GM21619 (cell line): ENCODE measurements around the gene FAM110D.

Experiments used
- ATAC-seq: cut with Tn5 transposase; IDR thresholded peaks from one replicate; pipeline ENCODE4 v1.9.1; 2021; ENCODE audit not compliant: unreplicated experiment

FAM110D gene

DNA sequence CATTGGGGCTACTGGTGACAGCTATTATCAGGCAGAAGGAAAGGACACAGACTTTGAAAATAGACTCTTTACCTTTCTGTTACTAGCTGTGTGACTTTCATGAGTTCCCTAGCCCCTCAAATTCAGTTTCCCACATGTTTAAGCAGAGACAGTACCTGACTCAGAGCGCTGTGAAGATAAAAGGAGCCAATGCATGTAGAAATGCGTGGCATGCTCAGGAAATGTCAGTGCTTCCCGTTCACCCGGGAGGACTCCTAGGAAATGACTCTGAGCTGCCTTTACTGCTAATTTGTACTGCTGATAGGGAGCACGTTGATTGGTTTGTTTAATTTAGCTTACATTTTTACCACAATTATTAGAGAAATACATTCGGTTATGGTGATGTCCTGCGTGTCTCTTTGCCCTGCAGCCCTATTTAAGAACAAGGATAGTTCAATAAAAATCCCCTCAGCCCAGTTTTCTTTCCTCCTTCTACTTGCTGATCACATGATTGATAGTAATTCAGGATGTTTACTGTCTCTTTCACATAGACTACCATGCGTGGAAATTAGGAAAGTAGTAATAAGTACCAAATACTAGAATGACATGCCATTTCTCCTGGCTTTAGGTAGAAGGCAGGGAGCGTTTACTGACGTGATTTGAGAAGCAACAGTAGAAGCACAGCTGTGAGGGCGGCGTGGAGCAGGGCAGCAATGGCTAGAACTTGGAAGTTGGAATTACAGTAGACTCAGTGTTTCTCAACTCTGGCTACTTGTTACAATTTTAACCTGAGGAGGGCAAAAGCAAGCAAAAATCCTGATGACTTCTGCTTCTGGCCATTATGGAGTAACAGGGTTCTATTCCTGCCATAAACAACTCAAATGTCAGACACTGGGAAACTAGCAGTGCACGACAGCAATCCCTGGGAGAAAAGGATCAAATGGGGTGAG, 31.4 kb upstream of the FAM110D start:
- no peak for ATAC-seq

GRCh38 chr1:26129778-26130177, 29.1 kb upstream of the FAM110D start:
- no peak for ATAC-seq

DNA sequence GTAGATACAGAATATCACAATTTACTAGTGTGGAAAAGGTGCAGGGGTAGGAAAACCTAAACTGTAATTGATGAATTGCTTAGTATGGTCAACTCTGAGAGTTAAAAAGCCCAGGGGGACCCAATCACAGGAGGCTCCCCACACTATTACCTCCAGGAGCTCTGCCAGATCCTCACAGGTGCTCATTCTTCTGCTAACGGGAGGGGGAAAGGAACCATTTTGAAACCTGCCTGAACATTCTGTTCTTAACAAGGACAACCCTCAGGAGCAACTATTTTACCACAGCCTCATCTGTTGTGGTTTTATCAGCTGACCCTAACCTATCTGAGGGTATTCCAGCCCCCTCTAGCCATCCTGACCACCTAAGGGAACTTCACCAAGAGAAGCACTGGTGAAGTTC, 28.2 kb upstream of the FAM110D start:
- no peak for ATAC-seq

DNA sequence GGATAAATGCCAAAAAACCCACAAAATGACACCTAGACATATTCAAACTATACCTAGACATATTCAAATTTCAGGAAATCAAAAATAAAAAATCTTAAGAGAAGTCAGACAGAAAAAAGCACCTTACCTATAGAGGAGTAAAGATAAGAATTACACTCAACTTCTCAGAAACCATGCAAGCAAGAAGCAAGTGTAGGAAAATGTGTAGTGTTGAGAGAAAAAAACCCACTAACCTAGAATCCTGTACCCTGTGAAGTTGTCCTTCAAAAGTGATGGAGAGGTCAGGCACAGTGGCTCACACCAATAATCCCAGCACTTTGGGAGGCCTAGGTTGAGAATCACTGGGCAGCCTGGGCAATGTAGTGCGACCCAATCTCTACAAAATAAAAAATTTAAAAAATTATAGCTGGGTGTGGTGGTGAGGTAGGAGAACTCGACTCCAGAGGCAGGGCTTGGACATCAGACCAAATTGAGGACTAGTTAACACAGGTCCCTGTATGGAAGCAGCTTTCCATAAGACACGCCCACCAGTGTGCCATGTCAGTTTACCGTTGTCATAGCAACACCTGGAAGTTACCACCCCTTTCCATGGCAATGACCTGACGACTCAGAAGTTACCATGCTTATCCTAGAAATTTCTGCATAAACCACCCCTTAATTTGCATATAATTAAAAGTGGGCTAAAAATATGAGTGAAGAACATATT, 26.6 kb upstream of the FAM110D start:
- no peak for ATAC-seq

DNA sequence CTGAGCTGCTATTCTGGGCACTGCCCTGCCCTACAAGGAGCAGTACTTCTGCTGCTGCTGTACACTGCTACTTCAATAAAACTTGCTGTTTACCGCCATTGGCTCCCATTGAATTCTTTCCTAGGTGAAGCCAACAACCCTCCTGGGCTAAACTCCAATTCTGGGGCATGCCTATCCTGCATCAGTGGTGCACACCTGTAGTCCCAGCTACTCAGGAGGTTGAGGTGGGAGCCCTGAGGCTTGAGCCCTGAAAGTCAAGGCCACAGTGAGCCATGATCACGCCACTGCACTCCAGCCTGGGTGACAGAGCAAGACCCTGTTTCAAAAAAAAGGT, 26.1 kb upstream of the FAM110D start:
- ATAC-seq: no peak

GRCh38 chr1:26134466-26134865, 24.4 kb upstream of the FAM110D start:
- no peak for ATAC-seq

DNA sequence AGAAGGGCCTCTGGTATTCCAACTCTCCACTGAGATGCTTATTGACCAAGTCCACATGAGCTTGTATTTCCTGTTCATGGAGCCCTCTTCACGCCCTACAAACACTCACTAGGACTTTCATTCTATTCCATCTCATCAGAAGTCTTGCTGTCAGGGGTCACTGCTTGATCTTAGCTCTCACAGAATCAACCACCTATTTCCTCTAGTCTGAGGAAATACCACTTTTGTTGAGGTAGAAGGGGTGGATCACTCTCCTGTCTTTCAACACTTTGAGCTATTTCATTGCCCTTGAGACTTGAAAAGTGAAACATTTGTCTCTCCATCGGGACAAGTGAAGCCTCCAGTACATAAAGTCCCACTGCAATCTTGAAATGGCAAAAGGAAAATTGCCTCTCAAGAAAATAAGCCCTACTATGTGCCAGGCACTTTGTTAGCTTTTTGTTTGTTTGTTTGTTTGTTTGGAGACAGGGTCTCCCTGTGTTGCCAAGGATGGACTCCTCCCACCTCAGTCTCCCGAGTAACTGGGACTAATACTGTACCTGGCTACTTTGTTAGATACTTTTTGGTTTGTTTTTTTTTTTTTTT, 19.8 kb upstream of the FAM110D start:
- ATAC-seq: no peak

- no peak for ATAC-seq
Observed at GRCh38 chr1:26142159-26142558, 16.7 kb upstream of the FAM110D start.

GRCh38 chr1:26145041-26145959, 13.6 kb upstream of the FAM110D start:
- ATAC-seq: no peak

GRCh38 chr1:26145960-26146294, 13.0 kb upstream of the FAM110D start:
- ATAC-seq: no peak

DNA sequence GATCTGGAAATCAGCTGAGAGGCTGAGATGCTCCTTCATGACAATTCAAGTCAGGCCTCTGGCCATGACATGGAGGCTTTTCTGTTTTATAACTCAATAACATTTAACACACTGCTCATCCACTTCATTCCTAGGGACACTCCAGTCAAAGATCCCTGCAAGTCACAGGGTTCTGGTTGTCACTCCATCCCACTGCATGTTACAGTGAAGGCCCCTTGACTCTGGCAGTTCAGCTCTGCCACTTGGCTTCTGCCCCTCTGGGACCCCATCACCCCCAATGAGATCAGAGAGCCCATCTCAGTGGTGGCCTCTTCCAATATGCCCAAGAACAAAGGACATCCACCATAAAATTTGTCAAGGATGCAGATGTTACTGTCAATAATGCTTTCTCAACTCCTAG, 10.0 kb upstream of the FAM110D start:
- no peak for ATAC-seq

DNA sequence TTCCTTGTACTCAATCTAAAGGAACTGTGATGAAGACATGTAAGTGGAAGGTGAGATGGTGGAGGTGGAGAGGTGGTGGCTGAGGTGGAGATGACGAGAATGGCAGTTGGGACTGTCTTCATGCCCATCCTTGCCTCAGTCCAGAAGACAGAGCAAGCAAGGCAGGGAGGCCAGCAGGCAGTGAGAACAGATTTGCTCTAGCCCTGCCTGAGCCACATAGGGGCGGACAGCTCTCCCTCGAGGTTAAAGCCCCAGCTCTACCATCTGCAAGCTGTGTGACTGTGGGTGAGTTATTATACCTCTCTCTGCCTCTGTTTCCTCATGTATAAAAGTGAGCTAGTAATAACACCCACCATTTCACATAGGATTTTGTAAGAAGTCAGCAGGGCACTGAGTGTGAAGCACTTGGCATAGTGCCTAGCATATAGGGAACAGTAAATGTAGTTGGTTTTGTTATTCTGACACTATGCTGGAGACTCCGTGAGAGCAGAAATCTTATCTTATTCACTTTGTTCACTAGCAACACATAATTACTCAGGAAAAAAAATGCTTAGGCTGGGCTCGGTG, 4.8 kb upstream of the FAM110D start:
- no peak for ATAC-seq

DNA sequence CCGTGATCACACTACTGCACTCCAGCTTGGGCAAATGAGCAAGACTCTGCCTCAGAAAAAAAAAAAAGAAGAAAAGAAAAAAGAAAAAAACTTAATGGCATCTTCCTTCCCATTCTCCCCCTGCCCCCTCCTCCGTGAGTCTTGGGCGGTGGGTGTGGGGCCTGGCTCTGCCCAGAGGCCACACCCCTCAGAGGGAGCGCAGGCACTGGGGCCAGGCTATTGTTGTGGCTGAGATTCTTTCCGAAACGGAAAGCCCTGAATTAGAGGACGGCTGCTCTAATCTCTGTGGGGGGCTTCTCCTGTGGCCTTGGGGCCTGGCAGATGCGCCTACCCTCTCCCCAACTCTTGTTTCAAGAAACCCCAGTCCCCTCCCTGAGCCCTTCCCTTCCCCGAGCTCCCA, 4.1 kb upstream of the FAM110D start:
- ATAC-seq: no peak

DNA sequence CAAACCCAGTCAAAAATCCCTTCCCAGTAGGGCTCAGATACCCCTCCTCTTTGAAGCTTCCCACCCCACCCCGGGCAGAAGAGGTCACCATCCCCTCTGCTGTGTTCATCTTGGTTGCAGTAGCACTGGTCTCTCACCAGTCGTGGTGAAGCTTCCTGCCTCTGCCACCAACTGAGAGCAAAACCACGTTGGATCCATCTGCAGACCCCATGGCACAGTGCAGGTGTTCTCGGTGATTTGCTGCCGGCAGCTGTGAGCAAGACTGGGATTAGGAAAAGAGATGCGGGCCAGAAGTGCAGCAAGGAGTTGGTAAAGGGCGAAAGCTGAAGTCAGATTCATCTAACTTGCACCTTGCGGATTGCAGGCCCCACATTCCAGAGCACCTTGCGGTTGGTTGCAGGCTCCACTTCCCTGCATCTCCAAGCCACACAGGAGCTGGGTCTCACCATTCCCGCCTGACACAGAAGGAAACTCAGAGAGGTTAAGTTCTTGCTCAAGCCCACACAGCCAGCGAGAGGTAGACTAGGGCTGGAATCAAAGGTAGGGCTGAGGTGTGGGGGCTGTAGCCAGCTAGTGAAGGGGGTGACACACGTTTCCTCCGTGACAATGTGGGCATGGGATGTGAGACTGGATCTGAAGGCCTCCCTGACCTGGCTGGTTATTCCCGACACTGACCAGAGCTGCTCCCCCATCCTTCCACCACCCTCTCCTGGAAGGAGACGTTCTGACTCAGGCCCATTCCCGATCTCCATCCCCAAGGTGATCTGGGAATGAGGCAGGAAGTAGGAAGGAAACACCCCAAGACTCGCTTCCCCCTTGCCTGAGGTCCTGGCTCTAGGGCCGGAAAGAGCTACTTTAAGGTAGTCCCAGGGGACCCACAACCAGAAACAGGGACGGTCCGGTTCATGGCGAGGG, 3.3 kb upstream of the FAM110D start:
- ATAC-seq: no peak

- no peak for ATAC-seq
Observed at GRCh38 chr1:26156285-26157038, 2.4 kb upstream of the FAM110D start.

- no peak for ATAC-seq
Observed at GRCh38 chr1:26158271-26158907, 490 bp upstream of the FAM110D start.

GRCh38 chr1:26159743-26160039, 812 bp downstream of the FAM110D start:
- ATAC-seq: no peak

DNA sequence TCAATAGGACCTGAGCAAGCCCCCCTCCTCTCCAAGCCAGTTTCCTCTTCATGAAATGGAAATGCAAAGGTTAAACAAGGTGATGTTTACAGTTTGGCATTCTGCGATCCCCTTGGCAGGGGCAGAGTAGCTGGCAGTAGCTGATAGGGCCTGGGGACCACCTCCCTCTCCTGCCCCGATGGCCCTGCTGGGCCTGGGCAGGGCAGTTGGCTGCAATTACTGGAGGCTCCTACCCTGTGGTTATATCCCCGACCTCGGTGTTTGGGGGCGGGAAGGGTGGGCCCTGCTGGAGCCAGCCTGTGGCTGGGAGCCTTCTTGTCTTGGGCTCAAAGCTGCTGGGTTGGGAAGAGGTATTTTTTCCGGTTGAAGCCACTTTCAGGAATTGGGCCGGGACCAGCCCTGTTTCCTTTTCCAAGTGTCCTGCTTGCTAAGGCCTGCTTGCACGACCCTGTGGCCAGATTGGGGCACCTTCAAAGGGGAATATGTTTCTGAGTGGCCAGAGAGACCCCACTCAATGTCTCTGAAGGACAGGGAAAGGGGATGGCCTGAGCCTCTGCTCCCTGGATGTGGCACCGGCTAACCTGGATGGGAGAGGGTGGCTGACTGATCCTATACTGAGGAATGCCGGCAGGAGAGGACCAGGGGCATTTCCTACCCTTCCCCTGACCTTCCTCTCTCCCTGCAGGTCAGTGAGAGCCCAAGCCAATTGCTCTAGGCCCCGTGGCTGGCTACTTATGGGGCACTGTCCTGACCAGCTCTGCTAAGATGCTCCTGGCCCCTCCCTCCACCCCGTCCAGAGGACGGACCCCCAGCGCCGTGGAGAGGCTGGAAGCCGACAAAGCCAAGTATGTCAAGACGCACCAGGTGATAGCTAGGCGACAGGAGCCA, 1.9 kb downstream of the FAM110D start:
- ATAC-seq: no peak
